Measurements from ENCODE around the gene SKI.
A peak's percentile ranks its signal among the peaks of the same experiment; 100 is the strongest.

SKI gene

GRCh38 chr1:2228157-2228594 is at the start of gene SKI:
SKI (plus strand) TSS chr1:2228319; CDS start chr1:2228767, 448 bp downstream.
- no peak for DNase-seq (ENCODE audit: low read depth)

DNA sequence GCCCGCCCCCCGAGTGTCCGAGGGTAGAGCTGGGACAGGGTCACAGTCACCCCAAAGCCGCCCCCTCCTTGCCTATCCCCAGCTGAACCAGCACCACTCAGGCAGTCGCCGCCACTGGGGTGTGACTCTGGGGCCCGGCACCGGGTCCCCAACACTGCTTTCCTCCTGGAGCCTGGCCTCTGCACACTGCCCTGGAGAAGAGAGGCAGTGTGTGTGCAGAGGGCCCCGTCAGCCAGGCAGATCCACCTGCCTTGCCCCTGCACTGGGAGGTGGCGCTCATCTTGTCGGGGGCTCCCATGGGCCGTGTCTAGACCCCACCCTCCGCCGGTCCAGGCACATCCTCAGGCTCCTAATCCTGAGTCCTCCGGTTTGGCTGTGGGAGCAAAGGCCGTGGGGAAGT is 49.2 kb upstream of the SKI start:
- DNase-seq (ENCODE audit: low read depth), result no peak

DNA sequence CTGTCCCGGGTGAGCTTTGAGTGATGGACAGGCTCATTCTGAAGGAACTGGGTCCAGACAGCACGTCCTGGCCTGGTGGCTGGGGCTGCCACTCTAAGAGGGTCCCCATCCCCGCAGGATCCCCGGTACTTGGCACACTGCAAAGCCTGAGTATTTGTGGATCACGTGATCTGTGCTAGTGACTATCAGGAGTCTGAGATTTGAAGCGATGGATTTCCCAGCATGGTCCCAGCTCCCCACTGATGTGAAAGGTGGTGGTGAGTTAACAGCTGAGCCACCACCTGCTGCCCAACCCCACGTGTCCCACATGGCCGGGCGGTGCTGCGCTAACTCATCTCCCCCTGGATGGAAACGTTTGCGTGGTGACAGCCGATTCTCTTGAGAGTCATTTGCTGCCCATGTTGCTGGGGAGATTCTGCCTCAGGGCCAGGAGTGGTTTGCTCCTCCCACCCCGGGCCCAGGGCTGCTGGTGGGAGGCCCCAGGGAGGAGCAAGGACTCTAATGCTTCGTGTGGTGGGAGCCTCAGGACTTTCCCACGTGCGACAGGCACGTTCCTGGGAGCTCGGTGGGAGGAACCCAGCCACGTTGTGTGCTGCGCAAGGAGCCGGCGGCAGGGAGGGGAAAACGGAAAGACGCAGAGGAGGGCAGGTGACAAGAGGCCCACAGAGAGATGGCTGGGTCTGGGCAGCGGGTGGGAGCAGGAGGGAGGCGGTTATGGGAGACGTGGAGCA is 48.7 kb upstream of the SKI start:
- no peak for DNase-seq (ENCODE audit: low read depth)

GRCh38 chr1:2180297-2181245 is 47.5 kb upstream of the SKI start:
- DNase-seq (ENCODE audit: low read depth), result no peak

- no peak for DNase-seq (ENCODE audit: low read depth)
Observed at GRCh38 chr1:2181271-2181670, 46.8 kb upstream of the SKI start.

- no peak for DNase-seq (ENCODE audit: low read depth)
Observed at GRCh38 chr1:2181752-2182151, 46.4 kb upstream of the SKI start.

DNA sequence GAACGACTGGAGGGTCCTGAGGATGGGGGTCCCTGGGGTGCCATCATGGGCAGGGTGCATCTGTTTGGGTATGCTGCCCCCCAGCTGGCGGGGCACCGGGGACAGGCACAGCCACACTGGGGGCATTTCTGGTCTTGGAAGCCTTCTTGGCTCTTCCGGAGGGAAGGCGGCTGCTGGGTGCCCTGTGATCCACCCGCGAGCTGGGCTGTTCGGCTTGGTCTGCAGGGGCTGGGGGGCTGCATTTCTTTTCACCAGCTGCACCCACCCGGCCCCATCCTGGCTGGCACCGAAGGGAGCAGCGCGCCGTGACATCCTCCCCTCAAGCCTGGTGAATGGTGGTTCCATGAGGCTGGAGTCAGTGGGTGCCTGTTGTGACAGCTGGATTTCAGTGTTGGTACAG is 45.7 kb upstream of the SKI start:
- no peak for DNase-seq (ENCODE audit: low read depth)

DNA sequence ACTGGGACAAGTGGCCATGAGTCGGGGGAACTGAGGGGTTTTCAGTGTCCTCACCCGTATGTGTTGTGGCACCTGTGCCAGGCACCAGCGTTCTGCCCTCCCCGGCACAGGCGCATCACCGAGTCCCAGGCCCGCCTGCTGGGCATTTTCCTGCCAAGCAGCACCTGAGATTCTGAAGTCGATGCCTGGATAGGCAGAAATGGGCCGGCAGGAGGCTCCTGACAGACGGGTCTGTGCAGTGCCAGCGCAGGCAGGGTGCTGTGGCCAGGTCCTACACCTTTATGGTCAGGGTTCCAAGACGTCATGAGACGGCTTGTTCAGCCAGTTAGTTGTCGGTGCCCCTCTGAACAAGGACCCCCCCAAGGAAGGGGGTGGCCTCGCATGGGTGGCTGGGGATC is 44.2 kb upstream of the SKI start:
- no peak for DNase-seq (ENCODE audit: low read depth)

DNA sequence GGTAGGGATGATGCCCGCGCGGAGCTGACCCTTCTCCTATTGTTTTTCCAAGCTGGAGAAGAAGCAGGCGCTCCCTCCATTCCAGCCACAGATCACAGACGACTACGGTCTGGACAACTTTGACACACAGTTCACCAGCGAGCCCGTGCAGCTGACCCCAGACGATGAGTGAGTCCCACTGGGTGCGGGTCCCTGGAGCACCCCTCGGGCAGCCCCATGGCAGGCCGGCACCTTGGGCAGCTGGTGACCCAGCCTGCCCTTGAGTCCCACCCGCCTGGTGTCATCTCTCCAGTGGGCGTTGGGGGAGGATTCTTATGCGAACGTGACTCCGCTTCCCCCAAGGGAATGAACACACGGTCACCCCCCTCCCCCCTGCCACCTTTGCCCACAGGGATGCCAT is 43.6 kb upstream of the SKI start:
- no peak for DNase-seq (ENCODE audit: low read depth)

GRCh38 chr1:2184934-2185333 is 43.2 kb upstream of the SKI start:
- DNase-seq (ENCODE audit: low read depth), result no peak

- DNase-seq (ENCODE audit: low read depth), result no peak
Observed at GRCh38 chr1:2185880-2186855, 42.0 kb upstream of the SKI start.

- no peak for DNase-seq (ENCODE audit: low read depth)
Observed at GRCh38 chr1:2186901-2187300, 41.2 kb upstream of the SKI start.

- DNase-seq (ENCODE audit: low read depth), result no peak
Observed at GRCh38 chr1:2187619-2188018, 40.5 kb upstream of the SKI start.

GRCh38 chr1:2188336-2188735 is 39.8 kb upstream of the SKI start:
- no peak for DNase-seq (ENCODE audit: low read depth)

- DNase-seq (ENCODE audit: low read depth), result peak; percentile 86
Observed at GRCh38 chr1:2189459-2190425, 38.4 kb upstream of the SKI start.

GRCh38 chr1:2190491-2190976 is 37.6 kb upstream of the SKI start:
- no peak for DNase-seq (ENCODE audit: low read depth)

- DNase-seq (ENCODE audit: low read depth), result peak; percentile 33
Observed at GRCh38 chr1:2192031-2192995, 35.8 kb upstream of the SKI start.

- DNase-seq (ENCODE audit: low read depth), result no peak
Observed at GRCh38 chr1:2193514-2194281, 34.4 kb upstream of the SKI start.
